PFSK-1 (cell line): ENCODE data around the gene MINPP1.

Experiments used
- POLR2AphosphoS5 ChIP-seq: IDR thresholded peaks from 2 replicates; pipeline ENCODE4 v1.6.1; 2012; ENCODE audit warnings: low read depth, mild to moderate bottlenecking, control low read depth, low read length, moderate library complexity
- REST ChIP-seq, 2 experiments: IDR thresholded peaks; 2 replicates each; pipeline versions ENCODE4 v1.6.1 to v1.8.0; 2011 to 2012; ENCODE audit warnings: low read depth in 2 of 2, low read length in 2 of 2, control low read depth in 1 of 2, inconsistent platforms in 1 of 2, mild to moderate bottlenecking in 1 of 2, moderate library complexity in 1 of 2; ENCODE audit not compliant: insufficient read depth in 1 of 2
- SIN3A ChIP-seq: IDR thresholded peaks from 2 replicates; pipeline ENCODE4 v1.6.1; 2012; ENCODE audit warnings: mild to moderate bottlenecking, low read length, moderate library complexity, borderline replicate concordance; ENCODE audit not compliant: insufficient read depth
- TAF1 ChIP-seq: IDR thresholded peaks from 2 replicates; pipeline ENCODE4 v1.6.1; 2012; ENCODE audit warnings: low read length, control low read depth, borderline replicate concordance; ENCODE audit not compliant: insufficient read depth

GRCh38 chr10:87575851-87576250 is 71.2 kb downstream of the MINPP1 start:
- TF ChIP-seq POLR2AphosphoS5 (no peak), REST (IDR thresholded peaks at IDR 0.05; ENCODE audit: insufficient read depth in 1 of 2, low read depth in 2 of 2, low read length in 2 of 2) (no peak), SIN3A (no peak), TAF1 (no peak)
